K562 (cell line): ENCODE results near the gene NPDC1. TPM values are rescaled to one million over a fixed set of nuclear protein-coding genes. Genes with fewer than 3 reads are reported as not detected.

Source experiments
- CHCHD3 ChIP-seq: fragments of 250-450 bp; sonication (Bioruptor Pico); IDR thresholded peaks from 2 replicates; pipeline ENCODE4 v2.1.2; 2022; ENCODE audit warnings: mild to moderate bottlenecking
- COPS2 ChIP-seq: fragments of 450-650 bp; conservative IDR thresholded peaks from 2 replicates; pipeline ENCODE4 v1.6.1; 2016; ENCODE audit warnings: mild to moderate bottlenecking, moderate library complexity
- FOSL1 ChIP-seq: fragments of 200-800 bp; sonication (Bioruptor generic); conservative IDR thresholded peaks from 2 replicates; pipeline ENCODE4 v1.6.1; 2016; ENCODE audit warnings: missing genetic modification characterization, missing compliant biosample characterization
- GABPB1 ChIP-seq: sonication (generic); formaldehyde crosslinking; IDR thresholded peaks from 2 replicates; pipeline ENCODE4 v1.8.0; 2022; ENCODE audit warnings: mild to moderate bottlenecking, missing genetic modification reagents
- KLF1 ChIP-seq: fragments of 450-650 bp; IDR thresholded peaks from 2 replicates; pipeline ENCODE4 v1.6.1; 2016; ENCODE audit warnings: missing genetic modification characterization, missing compliant biosample characterization
- L3MBTL2 ChIP-seq: fragments of 450-650 bp; IDR thresholded peaks from 2 replicates; pipeline ENCODE4 v1.6.1; 2016; ENCODE audit warnings: mild to moderate bottlenecking, moderate library complexity
- NR3C1 ChIP-seq: sonication (generic); formaldehyde crosslinking; IDR thresholded peaks from 2 replicates; pipeline ENCODE4 v1.8.1; 2022; ENCODE audit warnings: missing genetic modification reagents
- NRF1 ChIP-seq, 2 experiments: fragments of 450-650 bp; IDR thresholded peaks in 1 of 2; conservative IDR thresholded peaks in 1 of 2; 2 replicates each; pipeline ENCODE4 v1.6.1; 2014; ENCODE audit warnings: mild to moderate bottlenecking in 2 of 2
- TAF1 ChIP-seq: IDR thresholded peaks from 2 replicates; pipeline ENCODE4 v1.6.1; 2011; ENCODE audit warnings: mild to moderate bottlenecking, low read length, moderate library complexity; ENCODE audit not compliant: insufficient read depth, control insufficient read depth, severe bottlenecking; ENCODE audit errors: extremely low read depth
- TOE1 ChIP-seq, 2 experiments: fragments of 450-650 bp in 1 of 2; sonication (generic) in 1 of 2; formaldehyde crosslinking in 1 of 2; IDR thresholded peaks; 2 replicates each; pipeline versions ENCODE4 v1.7.1 to v1.8.0; 2016 to 2022; ENCODE audit warnings: borderline replicate concordance in 2 of 2, mild to moderate bottlenecking in 2 of 2, antibody characterized with exemption in 1 of 2, inconsistent platforms in 1 of 2, low read depth in 1 of 2, missing genetic modification reagents in 1 of 2, moderate library complexity in 1 of 2
- XRCC3 ChIP-seq: fragments of 450-650 bp; IDR thresholded peaks from 2 replicates; pipeline ENCODE4 v1.6.1; 2017; ENCODE audit warnings: mild to moderate bottlenecking, moderate library complexity
- ZBTB1 ChIP-seq: sonication (generic); formaldehyde crosslinking; IDR thresholded peaks from 2 replicates; pipeline ENCODE4 v1.8.1; 2023; ENCODE audit warnings: missing genetic modification reagents, low read depth, mild to moderate bottlenecking, borderline replicate concordance
- polyA plus RNA-seq, 8 experiments: library from polyadenylated mRNA; depleted of rRNA in 4 of 8; stranded (reverse) in 5 of 8; unstranded in 3 of 8; fragments of >200 nt; fragmentation: Nextera tagmentation in 2 of 8; fragmentation: Illumina TruSeq in 1 of 8; extraction: Ambion mirVana in 2 of 8; extraction: Trizol in 1 of 8; gene quantifications; 2 replicates each; pipeline versions ENCODE4 v1.2.1 to v1.2.3, GENCODE V29; 2011 to 2014; ENCODE audit warnings: inconsistent platforms in 1 of 8, missing spikeins in 1 of 8
- total RNA-seq, 7 experiments: library from RNA; depleted of rRNA in 6 of 7; stranded (reverse); fragments of >200 nt in 6 of 7; fragmentation: Illumina TruSeq in 2 of 7; extraction: Trizol in 2 of 7; gene quantifications; 2 replicates each; pipeline versions ENCODE4 v1.2.1 to v1.2.3, GENCODE V29; 2011 to 2021; ENCODE audit warnings: low replicate concordance in 1 of 7
- TF ChIP-seq, protein P1 (sequence below): sonication (generic); formaldehyde crosslinking; IDR thresholded peaks from 2 replicates; pipeline ENCODE4 v1.5.0; 2020; ENCODE audit warnings: missing genetic modification reagents
- TF ChIP-seq, protein P2 (sequence below): fragments of 250-450 bp; sonication (Bioruptor Pico); IDR thresholded peaks from 2 replicates; pipeline ENCODE4 v1.8.0; 2022; ENCODE audit warnings: moderate library complexity, mild to moderate bottlenecking, inconsistent platforms
- TF ChIP-seq, protein P3 (sequence below): fragments of 450-650 bp; IDR thresholded peaks from 2 replicates; pipeline ENCODE4 v1.6.1; 2016; ENCODE audit warnings: missing biosample characterization, missing genetic modification characterization
- TF ChIP-seq, protein P4 (sequence below): fragments of 250-450 bp; sonication (Bioruptor Pico); IDR thresholded peaks from 2 replicates; pipeline ENCODE4 v1.9.0; 2021; ENCODE audit warnings: mild to moderate bottlenecking, inconsistent platforms
- TF ChIP-seq, protein P5 (sequence below), 3 experiments: fragments of 200-800 bp in 1 of 3; fragments of 250-450 bp in 1 of 3; fragments of 450-650 bp in 1 of 3; sonication (Bioruptor Pico) in 1 of 3; sonication (Bioruptor generic) in 1 of 3; formaldehyde crosslinking in 1 of 3; IDR thresholded peaks; 2 replicates each; pipeline versions ENCODE4 v1.6.1 to v1.8.0; 2016 to 2022; ENCODE audit warnings: mild to moderate bottlenecking in 2 of 3, missing genetic modification characterization in 2 of 3, missing compliant biosample characterization in 1 of 3, moderate library complexity in 1 of 3

The NPDC1 gene
- total and polyA plus RNA-seq, 9 of the 15 experiments (the other 6 are each of a cell fraction or from before 2014, with no cell fraction given) = 0.06 to 2.1 (median 0.53) TPM; not detected in 3

DNA sequence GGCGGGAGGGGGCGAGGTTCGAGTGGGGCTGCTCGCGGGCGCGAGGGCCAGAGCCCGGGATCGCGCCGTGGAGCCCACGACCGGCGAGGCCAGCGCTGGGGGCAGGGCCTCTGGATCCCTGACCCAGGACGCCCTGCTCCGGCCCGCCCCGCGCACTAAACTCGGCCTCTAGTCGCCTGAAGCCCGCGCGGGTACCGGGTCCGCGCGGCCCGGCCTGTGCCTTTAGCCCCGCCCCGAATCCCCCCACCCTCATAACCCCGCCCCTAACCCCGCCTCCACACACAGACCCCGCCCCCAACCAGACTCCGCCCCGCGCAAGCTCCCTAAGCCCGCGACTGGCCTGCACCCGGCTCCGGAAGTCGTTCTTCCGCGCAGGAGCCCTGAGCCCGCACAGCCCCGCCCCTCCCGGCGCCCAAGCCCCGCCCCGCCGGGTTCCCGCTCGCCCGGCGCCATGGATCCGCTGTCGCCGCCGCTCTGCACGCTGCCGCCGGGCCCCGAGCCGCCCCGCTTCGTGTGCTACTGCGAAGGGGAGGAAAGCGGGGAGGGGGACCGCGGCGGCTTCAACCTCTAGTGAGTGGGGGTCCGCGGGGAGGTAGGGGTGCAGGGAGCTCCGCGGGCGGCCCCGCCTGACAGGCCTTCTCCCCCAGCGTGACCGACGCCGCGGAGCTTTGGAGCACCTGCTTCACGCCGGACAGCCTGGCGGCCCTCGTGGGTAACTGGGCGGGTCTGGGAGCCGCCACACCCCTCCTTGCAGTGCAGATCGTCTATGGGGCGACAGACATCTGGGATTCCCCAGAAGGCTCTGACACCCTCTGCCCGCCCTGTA is 53.8 kb downstream of the NPDC1 start, which contains the start of gene PAXX (continued):
- TF ChIP-seq KLF1 (tag) (0 out of 2 replicates have a peak, but pooled peaks have one; percentile 23), L3MBTL2 (peak; percentile 99), CHCHD3 (CRISPR knock-in tag) (0 out of 2 replicates have a peak, but pooled peaks have one; percentile 16), XRCC3 (no peak), TOE1 (IDR thresholded peaks at IDR 0.05; ENCODE audit: borderline replicate concordance) (no peak), TOE1 (CRISPR knock-in tag; IDR thresholded peaks at IDR 0.05; ENCODE audit: borderline replicate concordance, low read depth) (0 out of 2 replicates have a peak, but pooled peaks have one; percentile 72), NR3C1 (0 out of 2 replicates have a peak, but pooled peaks have one; percentile 63), NRF1 (conservative IDR thresholded peaks at IDR 0.05 in 1 of 2, IDR thresholded peaks at IDR 0.05 in 1 of 2) (peak; percentile 14 to 74), ZBTB1 (peak; percentile 63; the same call in 1 of the 2 replicates), TAF1 (peak; percentile 75), COPS2 (no peak), GABPB1 (CRISPR knock-in tag) (peak; percentile 11; the same call in 1 of the 2 replicates), FOSL1 (tag) (peak; percentile 9; the same call in 1 of the 2 replicates)
- TF ChIP-seq, protein P1, sequence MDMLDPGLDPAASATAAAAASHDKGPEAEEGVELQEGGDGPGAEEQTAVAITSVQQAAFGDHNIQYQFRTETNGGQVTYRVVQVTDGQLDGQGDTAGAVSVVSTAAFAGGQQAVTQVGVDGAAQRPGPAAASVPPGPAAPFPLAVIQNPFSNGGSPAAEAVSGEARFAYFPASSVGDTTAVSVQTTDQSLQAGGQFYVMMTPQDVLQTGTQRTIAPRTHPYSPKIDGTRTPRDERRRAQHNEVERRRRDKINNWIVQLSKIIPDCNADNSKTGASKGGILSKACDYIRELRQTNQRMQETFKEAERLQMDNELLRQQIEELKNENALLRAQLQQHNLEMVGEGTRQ (CRISPR knock-in tag) = peak; percentile 32; the same call in 1 of the 2 replicates
- TF ChIP-seq, protein P2, sequence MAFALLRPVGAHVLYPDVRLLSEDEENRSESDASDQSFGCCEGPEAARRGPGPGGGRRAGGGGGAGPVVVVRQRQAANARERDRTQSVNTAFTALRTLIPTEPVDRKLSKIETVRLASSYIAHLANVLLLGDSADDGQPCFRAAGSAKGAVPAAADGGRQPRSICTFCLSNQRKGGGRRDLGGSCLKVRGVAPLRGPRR (CRISPR knock-in tag) = no peak
- TF ChIP-seq, protein P3, sequence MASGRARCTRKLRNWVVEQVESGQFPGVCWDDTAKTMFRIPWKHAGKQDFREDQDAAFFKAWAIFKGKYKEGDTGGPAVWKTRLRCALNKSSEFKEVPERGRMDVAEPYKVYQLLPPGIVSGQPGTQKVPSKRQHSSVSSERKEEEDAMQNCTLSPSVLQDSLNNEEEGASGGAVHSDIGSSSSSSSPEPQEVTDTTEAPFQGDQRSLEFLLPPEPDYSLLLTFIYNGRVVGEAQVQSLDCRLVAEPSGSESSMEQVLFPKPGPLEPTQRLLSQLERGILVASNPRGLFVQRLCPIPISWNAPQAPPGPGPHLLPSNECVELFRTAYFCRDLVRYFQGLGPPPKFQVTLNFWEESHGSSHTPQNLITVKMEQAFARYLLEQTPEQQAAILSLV (tag) = no peak
- TF ChIP-seq, protein P4, sequence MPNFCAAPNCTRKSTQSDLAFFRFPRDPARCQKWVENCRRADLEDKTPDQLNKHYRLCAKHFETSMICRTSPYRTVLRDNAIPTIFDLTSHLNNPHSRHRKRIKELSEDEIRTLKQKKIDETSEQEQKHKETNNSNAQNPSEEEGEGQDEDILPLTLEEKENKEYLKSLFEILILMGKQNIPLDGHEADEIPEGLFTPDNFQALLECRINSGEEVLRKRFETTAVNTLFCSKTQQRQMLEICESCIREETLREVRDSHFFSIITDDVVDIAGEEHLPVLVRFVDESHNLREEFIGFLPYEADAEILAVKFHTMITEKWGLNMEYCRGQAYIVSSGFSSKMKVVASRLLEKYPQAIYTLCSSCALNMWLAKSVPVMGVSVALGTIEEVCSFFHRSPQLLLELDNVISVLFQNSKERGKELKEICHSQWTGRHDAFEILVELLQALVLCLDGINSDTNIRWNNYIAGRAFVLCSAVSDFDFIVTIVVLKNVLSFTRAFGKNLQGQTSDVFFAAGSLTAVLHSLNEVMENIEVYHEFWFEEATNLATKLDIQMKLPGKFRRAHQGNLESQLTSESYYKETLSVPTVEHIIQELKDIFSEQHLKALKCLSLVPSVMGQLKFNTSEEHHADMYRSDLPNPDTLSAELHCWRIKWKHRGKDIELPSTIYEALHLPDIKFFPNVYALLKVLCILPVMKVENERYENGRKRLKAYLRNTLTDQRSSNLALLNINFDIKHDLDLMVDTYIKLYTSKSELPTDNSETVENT (CRISPR knock-in tag) = peak; percentile 37; the same call in 1 of the 2 replicates
- TF ChIP-seq, protein P5, sequence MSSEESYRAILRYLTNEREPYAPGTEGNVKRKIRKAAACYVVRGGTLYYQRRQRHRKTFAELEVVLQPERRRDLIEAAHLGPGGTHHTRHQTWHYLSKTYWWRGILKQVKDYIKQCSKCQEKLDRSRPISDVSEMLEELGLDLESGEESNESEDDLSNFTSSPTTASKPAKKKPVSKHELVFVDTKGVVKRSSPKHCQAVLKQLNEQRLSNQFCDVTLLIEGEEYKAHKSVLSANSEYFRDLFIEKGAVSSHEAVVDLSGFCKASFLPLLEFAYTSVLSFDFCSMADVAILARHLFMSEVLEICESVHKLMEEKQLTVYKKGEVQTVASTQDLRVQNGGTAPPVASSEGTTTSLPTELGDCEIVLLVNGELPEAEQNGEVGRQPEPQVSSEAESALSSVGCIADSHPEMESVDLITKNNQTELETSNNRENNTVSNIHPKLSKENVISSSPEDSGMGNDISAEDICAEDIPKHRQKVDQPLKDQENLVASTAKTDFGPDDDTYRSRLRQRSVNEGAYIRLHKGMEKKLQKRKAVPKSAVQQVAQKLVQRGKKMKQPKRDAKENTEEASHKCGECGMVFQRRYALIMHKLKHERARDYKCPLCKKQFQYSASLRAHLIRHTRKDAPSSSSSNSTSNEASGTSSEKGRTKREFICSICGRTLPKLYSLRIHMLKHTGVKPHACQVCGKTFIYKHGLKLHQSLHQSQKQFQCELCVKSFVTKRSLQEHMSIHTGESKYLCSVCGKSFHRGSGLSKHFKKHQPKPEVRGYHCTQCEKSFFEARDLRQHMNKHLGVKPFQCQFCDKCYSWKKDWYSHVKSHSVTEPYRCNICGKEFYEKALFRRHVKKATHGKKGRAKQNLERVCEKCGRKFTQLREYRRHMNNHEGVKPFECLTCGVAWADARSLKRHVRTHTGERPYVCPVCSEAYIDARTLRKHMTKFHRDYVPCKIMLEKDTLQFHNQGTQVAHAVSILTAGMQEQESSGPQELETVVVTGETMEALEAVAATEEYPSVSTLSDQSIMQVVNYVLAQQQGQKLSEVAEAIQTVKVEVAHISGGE (CRISPR knock-in tag; IDR thresholded peaks at IDR 0.05) = peak in 1 of 3 experiments; percentile 24; a peak in 1 of 6 replicates
